Measurements from ENCODE around the gene GBP2.

DNA sequence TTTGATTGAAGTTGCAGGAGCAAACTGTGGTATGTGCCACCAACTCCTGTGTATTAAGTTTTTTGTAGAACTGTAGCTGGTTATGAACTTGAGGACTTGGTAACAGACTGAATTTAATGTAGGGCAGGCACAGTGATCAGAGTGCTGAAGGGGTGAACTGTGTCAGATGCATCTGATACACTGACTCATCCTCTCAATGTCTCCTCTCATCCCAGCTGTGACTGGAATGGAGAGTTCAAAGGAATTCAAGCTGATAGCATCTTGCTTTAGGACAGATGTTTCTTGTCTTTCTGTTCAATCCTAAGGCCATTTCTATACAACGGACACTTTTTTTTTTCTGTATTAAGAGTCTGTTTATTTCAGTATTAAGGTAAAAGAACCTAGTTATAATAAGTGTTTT, 36.0 kb downstream of the GBP2 start:
- TF ChIP-seq, protein P1, sequence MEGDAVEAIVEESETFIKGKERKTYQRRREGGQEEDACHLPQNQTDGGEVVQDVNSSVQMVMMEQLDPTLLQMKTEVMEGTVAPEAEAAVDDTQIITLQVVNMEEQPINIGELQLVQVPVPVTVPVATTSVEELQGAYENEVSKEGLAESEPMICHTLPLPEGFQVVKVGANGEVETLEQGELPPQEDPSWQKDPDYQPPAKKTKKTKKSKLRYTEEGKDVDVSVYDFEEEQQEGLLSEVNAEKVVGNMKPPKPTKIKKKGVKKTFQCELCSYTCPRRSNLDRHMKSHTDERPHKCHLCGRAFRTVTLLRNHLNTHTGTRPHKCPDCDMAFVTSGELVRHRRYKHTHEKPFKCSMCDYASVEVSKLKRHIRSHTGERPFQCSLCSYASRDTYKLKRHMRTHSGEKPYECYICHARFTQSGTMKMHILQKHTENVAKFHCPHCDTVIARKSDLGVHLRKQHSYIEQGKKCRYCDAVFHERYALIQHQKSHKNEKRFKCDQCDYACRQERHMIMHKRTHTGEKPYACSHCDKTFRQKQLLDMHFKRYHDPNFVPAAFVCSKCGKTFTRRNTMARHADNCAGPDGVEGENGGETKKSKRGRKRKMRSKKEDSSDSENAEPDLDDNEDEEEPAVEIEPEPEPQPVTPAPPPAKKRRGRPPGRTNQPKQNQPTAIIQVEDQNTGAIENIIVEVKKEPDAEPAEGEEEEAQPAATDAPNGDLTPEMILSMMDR (conservative IDR thresholded peaks at IDR 0.05; ENCODE audit: low read length), result no peak
- TF ChIP-seq EZH2phosphoT487 (IDR thresholded peaks at IDR 0.05; ENCODE audit: borderline replicate concordance, low read depth, low read length), result no peak
